ENCODE data around the gene MREG.

MREG gene

GRCh38 chr2:215973954-215974699 is 39.2 kb downstream of the MREG start:
- TF ChIP-seq SIN3A (IDR thresholded peaks at IDR 0.05; ENCODE audit: borderline replicate concordance, insufficient read depth, low read length) (no peak), FOXP2 (optimal IDR thresholded peaks at IDR 0.05; ENCODE audit: borderline replicate concordance, extremely low read depth, extremely low read length, insufficient read depth) (no peak), TAF1 (IDR thresholded peaks at IDR 0.05; ENCODE audit: borderline replicate concordance, insufficient read depth, low read length) (no peak), REST (IDR thresholded peaks at IDR 0.05; ENCODE audit: insufficient read depth in 1 of 2, low read depth in 2 of 2, low read length in 2 of 2) (no peak)

- TF ChIP-seq FOXP2 (optimal IDR thresholded peaks at IDR 0.05; ENCODE audit: borderline replicate concordance, extremely low read depth, extremely low read length, insufficient read depth) (no peak), TAF1 (IDR thresholded peaks at IDR 0.05; ENCODE audit: borderline replicate concordance, insufficient read depth, low read length) (no peak), POLR2AphosphoS5 (IDR thresholded peaks at IDR 0.05; ENCODE audit: low read depth, low read length) (no peak), SIN3A (IDR thresholded peaks at IDR 0.05; ENCODE audit: borderline replicate concordance, insufficient read depth, low read length) (no peak), REST (IDR thresholded peaks at IDR 0.05; ENCODE audit: insufficient read depth in 1 of 2, low read depth in 2 of 2, low read length in 2 of 2) (no peak)
Measured at GRCh38 chr2:215973145-215973792, 40.1 kb downstream of the MREG start.

- TF ChIP-seq POLR2AphosphoS5 (IDR thresholded peaks at IDR 0.05; ENCODE audit: low read depth, low read length) (no peak), SIN3A (IDR thresholded peaks at IDR 0.05; ENCODE audit: borderline replicate concordance, insufficient read depth, low read length) (no peak), REST (IDR thresholded peaks at IDR 0.05; ENCODE audit: insufficient read depth in 1 of 2, low read depth in 2 of 2, low read length in 2 of 2) (no peak), TAF1 (IDR thresholded peaks at IDR 0.05; ENCODE audit: borderline replicate concordance, insufficient read depth, low read length) (no peak), FOXP2 (optimal IDR thresholded peaks at IDR 0.05; ENCODE audit: borderline replicate concordance, extremely low read depth, extremely low read length, insufficient read depth) (no peak)
Measured at GRCh38 chr2:215971671-215972070, 41.7 kb downstream of the MREG start.

- no peak for TF ChIP-seq TAF1 (IDR thresholded peaks at IDR 0.05; ENCODE audit: borderline replicate concordance, insufficient read depth, low read length)
- no peak for TF ChIP-seq FOXP2 (optimal IDR thresholded peaks at IDR 0.05; ENCODE audit: borderline replicate concordance, extremely low read depth, extremely low read length, insufficient read depth)
- TF ChIP-seq POLR2AphosphoS5 (IDR thresholded peaks at IDR 0.05; ENCODE audit: low read depth, low read length), result no peak
- TF ChIP-seq SIN3A (IDR thresholded peaks at IDR 0.05; ENCODE audit: borderline replicate concordance, insufficient read depth, low read length), result no peak
- no peak for TF ChIP-seq REST (IDR thresholded peaks at IDR 0.05; ENCODE audit: insufficient read depth in 1 of 2, low read depth in 2 of 2, low read length in 2 of 2)
Measured at GRCh38 chr2:215970425-215970824, 42.9 kb downstream of the MREG start.

Data from PFSK-1 (cell line).